Breast epithelium (tissue), 3 donors: ENCODE results near the gene TRIM74.
"Not testable (repeated sequence)": the region's sequence is repeated elsewhere in the genome, so short reads cannot be mapped to it uniquely, and the experiment has no call there.

ENCODE experiments used
- CTCF ChIP-seq, 3 donors: fragments of 450-650 bp; IDR thresholded peaks; one replicate each; pipeline ENCODE4 v1.5.1; 2016 to 2017; ENCODE audit warnings: antibody characterized with exemption in 3 of 3, mild to moderate bottlenecking in 3 of 3, moderate library complexity in 3 of 3
- POLR2A ChIP-seq: fragments of 450-650 bp; IDR thresholded peaks from one replicate; pipeline ENCODE4 v1.6.1; 2016; ENCODE audit warnings: antibody characterized with exemption, mild to moderate bottlenecking, moderate library complexity
- POLR2AphosphoS5 ChIP-seq, 3 donors: sonication (generic); formaldehyde crosslinking; IDR thresholded peaks; one replicate each; pipeline ENCODE4 v1.6.1; 2017; ENCODE audit warnings: antibody characterized with exemption in 3 of 3

- not testable (repeated sequence) for TF ChIP-seq CTCF (IDR thresholded peaks at IDR 0.05); POLR2AphosphoS5 (IDR thresholded peaks at IDR 0.05); POLR2A
Observed at GRCh38 chr7:72980382-72980781, 11.1 kb upstream of the TRIM74 start.
